Stimulated activated CD8-positive, alpha-beta memory T cell treated with anti-CD3 and anti-CD28 coated beads, Interleukin-15, amount 100 ng/mL, for 24 hours (primary cell): ENCODE measurements around the gene SURF1.
"Not testable (repeated sequence)": the region's sequence is repeated elsewhere in the genome, so short reads cannot be mapped to it uniquely, and the experiment has no call there.

Experiments
- DNase-seq: peaks from one replicate; pipeline ENCODE4 v3.0.0-alpha.2; 2020; ENCODE audit warnings: low read depth

The SURF1 gene

DNA sequence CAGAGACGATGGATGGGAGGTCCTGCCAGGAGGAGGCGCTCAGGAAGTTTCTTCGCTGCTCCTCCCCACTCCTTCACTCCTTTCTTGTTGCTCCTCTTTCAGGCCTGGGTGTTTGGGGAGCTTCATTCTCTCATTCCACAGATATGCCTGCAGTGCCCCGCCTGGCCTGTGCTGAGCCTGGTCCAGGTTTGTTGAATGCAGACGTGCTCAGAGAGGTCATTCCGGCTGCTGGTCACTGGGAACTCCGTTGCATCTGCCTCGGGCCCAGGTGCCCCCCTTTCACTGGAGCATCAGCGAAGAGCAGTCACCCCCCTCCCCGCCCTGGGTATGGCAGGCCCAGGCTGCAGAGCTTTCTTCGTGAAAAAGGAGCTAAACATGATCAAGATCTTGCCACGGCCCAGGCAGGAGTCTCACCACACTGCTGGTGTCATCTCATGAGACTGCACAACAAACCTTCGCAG, 35.8 kb downstream of the SURF1 start:
- DNase-seq, result no peak

DNA sequence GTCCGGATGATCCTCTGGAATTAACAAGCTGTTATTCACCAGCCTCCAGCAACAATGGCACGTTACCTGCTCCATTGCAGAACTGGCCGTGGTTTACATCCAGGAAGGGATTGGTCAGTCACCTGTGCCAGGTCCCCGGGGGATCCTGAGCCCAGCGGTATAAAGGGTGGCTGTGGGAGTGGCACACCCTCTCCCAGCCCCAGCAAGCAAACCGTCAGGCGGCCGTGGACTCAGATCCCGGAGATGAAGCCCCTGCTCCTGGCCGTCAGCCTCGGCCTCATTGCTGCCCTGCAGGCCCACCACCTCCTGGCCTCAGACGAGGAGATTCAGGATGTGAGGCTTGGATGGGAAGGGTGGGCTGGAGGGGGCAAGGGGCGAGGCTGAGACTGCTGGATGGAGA, 38.7 kb downstream of the SURF1 start:
- DNase-seq, result not testable (repeated sequence)

DNA sequence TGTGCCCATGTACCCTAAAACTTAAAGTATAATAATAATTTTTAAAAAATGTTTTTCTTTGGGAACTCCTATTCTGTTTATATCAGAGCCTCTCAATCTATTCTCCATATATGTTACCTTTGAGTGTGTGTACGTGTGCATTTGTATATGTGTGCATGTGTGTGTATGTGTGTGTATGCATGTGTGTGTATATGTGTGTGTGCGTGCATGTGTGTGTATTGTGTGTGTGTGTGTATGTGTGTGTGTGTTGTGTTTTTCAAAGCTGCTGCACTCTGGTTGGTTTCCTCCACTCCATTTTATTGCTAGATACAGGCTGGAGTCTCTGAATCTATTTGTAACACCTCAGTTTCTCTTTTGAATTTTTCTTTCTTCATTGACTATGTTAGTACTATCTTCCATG, 40.3 kb downstream of the SURF1 start:
- no peak for DNase-seq

DNA sequence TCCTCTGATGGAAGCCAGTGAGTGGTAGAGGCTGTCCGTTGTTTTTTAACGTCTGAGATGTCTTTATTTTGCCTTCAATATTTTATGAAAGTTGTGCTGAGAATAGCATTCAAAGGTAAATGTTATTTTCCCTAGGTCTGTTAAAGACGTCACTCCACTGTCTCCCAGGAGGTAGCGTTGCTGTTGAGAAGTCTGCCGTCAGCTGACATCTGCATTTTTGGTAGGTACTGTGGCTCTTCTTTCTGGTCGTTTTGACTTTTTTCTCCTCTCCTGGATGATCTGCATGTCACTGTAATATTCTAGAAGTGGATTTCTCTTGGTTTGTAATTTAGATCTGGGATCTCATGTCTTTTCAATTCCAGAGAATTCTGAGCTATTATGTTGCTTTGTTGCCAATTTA, 46.7 kb downstream of the SURF1 start:
- no peak for DNase-seq

DNA sequence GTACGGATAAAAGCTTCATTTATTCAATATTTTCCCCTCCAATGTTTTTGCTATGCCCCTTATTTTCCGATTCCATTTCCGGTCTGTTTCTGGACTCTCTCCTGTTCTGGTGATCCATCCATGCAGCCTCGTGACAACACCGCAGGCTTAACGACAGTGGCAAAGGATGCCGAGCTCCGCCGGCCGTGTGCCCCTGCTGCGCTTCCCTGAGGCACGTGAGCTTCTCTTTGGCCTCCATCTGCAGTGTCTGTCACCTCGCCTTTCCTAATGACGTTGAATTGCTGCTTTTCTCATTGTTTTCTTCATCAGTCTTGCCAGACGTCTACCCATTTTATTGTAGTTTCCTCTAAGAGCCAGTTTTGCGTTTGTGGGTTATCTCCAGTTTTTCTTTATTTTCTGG, 49.0 kb downstream of the SURF1 start:
- DNase-seq, result no peak

DNA sequence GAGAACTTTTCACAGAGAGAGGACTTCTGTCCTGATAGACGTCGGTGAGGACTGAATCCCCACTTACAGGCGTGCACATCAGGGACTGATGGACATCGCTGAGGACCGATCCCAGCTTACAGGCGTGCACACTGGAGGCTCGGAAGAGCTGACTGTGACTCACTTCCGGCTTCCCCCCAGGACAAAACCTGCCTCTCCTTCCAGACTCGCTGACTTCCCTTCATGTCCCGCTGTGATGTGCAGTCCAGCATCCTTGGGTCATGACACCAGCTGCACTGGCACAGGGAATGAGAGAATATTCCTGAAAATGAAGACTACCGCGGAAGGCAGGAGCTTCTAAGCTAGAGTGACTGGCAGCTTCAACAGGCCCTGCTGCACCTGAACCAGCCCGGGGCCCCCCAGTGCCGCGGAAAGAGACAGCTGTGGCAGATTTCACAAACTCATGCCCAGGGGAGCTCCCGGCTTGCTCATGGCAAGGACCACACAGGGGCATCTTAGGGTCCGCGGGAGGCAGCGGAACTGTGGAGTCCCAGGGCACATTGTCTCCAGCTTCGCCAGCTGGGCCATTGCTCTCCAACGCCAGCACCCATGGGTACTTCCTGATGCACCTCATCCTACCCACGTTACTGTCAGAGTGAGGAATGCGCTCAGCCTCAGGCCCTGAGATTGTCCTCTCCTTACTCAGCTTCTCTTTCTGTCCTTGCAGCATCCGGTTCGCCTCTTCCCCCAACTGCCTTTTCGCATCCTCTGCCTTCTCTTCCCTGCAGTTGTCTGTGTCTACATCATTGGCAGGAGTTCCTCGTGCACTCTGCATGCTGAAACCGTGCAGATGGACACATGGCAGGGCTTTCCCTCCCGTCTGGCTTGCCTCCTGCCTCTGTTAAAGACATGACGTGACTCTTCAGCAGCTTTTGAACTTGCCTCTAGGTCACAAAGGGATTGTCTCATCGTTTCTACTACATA, 49.8 kb downstream of the SURF1 start:
- DNase-seq, result no peak

DNA sequence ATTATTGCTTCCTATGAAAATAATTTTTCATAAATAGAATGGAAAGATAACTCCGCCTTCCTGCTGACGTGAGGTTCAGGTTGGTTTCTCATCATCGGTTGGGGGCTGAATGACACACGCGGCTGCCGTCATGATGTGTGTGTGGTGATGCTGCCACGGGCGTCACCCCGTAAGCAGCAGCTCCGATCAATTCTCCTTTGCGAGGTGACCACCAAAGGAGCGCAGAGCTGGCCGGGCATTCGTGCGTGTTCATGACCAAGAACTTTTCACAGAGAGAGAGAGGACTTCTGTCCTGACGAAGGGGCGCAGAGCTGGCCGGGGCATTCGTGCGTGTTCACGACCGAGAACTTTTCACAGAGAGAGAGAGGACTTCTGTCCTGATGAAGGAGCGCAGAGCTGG, 50.6 kb downstream of the SURF1 start:
- DNase-seq, result no peak

DNA sequence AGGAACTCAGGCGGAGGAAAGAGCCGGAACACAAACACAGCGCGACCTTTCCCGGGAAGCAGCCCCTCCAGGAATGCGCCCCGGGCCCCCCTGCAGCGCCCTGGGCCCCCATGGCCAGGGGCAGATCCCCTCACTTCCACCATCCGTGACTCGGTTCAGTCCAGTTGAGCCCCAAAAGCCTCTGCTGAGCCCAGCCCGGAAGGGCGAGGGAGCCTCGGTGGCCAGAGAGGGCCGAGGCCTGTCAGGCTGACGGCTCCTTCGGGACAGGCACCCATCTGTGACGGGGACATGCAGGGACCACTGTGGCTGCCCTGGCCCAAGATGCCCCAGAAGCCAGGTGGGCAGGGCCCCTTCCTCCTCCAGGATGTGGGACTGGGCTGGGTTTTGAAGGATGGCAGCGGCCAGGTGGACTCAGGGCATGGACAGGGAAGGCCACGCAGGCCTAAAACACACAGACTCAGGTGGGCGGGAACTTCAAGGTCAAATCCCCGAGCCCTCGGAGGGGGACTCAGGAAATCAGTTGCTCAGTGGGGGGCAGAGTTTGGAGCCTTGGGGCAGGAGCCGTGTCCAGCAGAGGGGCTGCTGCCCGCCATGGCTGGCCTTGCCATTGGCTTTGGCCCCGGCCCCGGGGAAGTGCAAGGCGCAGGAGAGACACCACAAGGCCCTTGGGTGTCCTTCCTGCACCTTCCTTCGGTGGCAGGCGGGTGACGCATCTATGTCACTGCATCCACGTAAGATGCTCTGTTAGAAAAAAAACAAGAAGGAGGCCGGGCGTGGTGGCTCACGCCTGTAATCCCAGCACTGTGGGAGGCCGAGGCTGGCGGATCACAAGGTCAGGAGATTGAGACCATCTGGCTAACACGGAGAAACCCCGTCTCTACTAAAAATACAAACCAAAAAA, 51.6 kb downstream of the SURF1 start:
- DNase-seq, result no peak

DNA sequence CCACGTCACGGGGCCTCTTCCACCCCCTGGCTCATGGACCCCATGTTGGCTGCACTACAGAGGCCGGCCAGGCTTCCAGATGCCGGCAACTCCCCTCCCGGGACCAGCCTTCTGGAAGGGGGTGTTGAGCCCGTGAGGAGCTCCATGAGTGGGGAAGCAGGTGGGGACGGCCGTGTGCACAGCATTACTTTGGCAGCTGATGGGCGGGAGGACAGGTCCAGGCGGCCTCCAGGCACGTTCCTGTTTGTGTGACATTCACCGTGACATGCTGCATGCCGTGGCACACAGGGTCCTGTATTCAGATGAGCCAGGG, 52.2 kb downstream of the SURF1 start:
- DNase-seq, result no peak

DNA sequence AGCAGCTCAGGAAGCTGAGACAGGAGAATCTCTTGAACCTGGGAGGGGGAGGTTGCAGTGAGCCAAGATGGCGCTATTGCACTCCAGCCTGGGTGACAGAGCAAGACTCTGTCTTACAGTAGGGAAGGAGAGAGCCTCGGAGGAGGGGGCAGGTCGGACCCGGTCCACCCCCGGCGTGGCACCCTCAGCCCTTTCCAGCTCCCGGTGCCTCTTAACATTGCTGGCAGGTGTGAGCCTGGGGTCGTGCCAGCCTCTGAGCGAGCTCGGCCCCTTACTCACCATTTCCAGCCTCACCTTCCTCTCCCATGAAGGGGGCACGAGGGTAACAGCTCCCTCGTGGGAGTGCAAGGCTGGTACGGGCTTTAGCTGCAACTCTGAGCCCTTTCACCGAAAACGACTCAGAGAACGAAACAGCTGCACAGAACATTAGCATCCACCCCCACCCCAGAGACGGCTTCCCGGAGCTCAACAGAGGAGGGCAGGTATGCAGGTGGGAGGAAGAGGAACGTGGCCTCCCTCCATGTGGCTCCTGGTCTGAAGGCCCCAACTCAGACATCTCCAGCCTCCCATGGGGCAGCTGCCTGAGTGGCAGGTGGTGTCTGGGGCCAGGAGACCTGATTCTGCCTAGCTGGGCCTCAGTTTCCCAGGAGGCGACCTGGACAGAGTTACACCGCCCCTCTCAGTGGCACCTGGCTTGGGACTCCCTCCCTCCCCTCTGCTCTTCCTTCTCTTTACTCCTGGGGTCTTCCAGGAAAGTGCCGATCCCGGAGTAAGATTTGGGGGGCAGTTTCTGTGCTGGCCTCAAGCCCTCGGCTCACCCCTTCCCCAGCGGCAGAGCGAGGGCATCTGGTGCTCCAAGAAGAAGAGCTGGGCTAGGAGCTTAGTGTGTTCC, 52.8 kb downstream of the SURF1 start:
- DNase-seq, result no peak
